GM21526 (cell line): ENCODE measurements around the gene NOS1AP.
"Not testable (repeated sequence)": the region's sequence is repeated elsewhere in the genome, so short reads cannot be mapped to it uniquely, and the experiment has no call there.

ENCODE experiments used
- ATAC-seq: cut with Tn5 transposase; IDR thresholded peaks from one replicate; pipeline ENCODE4 v1.9.1; 2021; ENCODE audit warnings: moderate library complexity; ENCODE audit not compliant: unreplicated experiment, low FRiP score

The NOS1AP gene

DNA sequence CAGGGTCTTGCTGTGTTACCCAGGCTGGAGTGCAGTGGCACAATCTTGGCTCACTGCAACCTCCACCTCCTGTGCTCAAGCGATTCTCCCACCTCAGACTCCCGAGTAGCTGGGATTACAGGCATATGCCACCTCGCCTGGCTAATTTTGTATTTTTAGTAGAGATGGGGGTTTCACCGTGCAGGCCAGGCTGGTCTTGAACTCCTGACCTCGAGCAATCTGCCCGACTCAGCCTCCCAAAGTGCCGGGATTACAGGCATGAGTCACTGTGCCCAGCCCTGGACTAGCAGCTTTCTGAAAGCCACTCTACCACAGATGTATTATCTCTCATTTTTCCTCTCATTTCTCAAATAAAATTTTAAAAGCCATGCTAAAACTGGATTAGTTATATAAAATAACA is 349.1 kb downstream of the NOS1AP start:
- not testable (repeated sequence) for ATAC-seq

DNA sequence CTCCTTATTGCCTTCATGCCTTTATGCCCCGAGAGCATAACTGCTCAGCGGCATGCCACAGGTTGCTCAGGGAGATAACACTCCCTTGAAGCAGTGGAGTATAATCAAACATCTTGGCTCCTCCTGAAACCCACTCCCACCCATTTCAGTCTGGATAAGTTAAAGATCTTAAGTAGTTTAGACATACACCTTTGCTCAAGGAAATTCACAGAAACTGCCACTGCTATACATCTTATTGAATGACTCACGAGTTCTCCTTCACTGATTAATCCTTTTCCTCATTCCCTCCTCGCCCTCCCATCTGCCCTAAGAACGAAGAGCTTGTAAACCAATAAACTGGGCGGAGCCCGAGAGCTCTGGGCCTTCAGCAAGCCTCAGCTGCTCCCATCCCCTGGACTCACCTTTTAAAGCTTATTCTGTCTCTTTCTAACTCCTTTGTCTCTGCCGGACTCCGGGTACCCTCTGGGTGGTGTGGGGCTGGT is 350.0 kb downstream of the NOS1AP start:
- not testable (repeated sequence) for ATAC-seq
